GM21619 (cell line): ENCODE measurements around the gene MGST3.
A peak's percentile ranks its signal among the peaks of the same experiment; 100 is the strongest.
"Not testable (repeated sequence)": the region's sequence is repeated elsewhere in the genome, so short reads cannot be mapped to it uniquely, and the experiment has no call there.

Experiments
- ATAC-seq: cut with Tn5 transposase; IDR thresholded peaks from one replicate; pipeline ENCODE4 v1.9.1; 2021; ENCODE audit not compliant: unreplicated experiment

The MGST3 gene

DNA sequence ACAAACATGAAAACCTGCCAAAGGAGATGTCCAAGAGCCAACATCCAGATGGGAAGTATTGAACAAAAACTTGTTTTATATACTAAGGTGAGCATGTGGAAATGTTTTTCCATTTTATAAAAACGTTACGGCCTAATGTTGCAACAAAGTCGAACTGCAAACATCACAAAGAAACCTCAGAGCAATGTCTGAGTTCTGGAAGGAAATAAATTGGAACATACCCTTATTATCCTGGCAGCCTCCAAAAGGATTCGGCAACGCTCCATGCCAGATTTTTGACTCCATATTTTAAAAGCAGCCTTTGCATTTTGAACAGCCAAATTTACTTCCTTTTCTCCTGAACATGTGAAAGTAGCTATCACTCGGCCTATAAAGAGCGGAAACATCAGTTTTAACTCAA is 64.0 kb downstream of the MGST3 start:
- ATAC-seq: no peak

- no peak for ATAC-seq
These were observed 65.6 kb downstream of the MGST3 start for GRCh38 chr1:165696625-165697100.

DNA sequence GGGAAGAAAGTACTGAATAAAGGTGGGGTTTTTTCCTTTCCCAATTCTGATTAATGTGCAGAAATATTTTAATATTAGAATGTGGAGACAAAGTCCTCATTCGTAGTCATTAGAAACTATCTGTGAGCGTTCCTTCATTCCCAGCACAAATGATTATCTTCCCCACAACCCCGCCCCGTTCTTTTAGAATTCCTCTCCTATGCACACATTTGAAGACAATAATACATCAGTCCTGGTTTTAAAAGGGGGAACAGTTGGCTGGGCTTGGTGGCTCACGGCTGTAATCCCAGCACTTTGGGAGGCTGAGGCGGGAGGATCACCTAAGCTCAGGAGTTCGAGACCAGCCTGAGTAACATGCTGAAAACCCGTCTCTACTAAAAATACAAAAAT is 66.5 kb downstream of the MGST3 start:
- ATAC-seq: no peak

DNA sequence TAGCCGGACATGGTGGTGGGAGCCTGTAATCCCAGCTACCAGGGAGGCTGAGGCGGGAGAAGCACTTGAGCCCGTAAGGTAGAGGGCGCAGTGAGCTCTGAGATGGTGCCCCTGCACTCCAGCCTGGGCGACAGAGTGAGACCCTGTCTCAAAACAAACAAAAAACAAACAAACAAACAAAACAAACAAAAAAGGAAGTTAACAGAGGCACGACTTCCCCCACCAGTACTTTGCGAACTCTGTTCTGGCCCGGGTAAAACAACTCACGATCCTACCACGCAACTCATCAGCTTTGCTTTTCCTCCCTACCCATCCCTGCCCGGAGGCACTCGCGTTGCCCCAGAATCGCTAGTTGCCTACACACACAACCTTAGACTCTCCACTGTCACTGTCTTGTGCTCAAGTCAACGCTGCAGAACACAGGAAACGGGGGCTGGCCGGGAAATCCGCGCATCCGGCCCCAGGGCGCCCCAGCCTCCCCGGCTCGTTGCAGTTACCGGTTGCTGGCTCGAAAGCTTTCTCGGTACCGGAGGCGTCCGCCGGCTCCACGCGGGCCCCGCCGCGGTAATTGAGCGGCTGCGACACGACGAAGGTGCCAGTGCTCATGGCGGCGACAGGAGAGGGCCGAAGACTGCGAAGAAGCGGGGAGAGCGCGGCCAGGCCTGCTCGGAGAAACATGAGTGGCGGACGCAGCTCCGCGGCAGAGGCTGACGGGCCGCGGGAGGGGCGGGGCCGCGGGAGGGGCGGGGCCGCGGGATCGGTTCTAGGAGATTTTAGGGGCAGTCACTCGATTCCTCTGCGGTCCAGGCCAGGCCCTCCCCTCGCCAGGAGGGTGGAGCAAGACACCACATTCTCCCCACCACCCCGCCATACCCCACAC is 67.1 kb downstream of the MGST3 start, which contains the start of gene ALDH9A1:
Gene ALDH9A1, minus strand, starts transcription at position 682 of the 880 bp plus-strand sequence. Its CDS starts 4 bp downstream, at position 678.
- ATAC-seq: peak; percentile 93

- no peak for ATAC-seq
These were observed 67.7 kb downstream of the MGST3 start for GRCh38 chr1:165698761-165699052.

DNA sequence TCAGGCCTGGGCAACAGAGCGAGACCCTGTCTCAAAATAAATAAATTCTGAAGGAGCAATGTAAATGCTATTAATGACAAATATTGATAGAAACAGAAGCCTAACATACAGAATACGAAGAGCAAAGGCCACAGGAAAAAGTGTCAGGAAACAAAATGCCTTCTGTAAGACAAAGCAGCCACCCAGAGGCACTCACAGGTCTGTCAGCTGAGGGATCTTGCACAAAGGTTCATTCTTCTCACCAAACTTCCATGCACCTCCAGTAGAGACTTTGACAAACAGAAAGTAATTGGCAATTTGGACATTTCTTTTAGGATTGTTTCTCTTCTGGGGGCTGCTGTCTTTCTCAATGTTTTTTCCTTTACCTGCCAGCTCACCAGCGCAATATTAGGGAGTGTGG is 68.5 kb downstream of the MGST3 start:
- ATAC-seq: no peak

DNA sequence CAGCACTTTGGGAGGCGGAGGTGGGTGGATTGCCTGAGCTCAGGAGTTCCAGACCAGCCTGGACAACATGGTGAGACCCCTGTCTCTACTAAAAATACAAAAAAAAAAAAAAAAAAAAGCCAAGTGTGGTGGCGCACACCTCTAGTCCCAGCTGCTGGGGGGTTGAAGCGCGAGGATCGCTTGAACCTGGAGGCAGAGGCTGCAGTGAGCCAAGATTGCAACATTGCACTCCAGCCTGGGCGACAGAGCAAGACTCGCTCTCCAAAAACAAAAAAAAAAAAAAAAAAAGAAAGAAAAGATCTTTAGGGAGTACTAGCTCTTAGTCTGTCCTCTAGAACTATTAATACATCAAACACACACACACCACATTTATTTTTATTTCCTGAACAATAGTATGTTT is 70.9 kb downstream of the MGST3 start:
- ATAC-seq: not testable (repeated sequence)

DNA sequence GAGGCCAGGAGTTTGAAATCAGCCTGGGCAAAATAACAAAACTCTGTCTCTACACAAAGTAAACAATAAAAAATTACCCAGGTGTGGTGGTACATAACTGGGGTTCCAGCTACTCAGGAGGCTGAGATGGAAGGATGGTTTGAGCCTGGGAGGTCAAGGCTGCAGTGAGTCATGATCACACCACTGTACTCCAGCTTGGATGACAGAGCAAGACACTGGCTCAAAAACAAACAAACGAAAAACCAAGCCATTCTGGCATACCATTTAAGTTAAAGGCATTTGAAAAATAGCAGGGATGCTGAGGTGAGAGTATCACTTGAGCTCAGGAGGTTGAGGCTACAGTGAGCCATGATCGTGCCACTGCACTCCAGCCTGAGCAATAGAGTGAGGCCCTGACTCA is 72.6 kb downstream of the MGST3 start:
- no peak for ATAC-seq
